Measurements from ENCODE around the gene CXCR4.

DNA sequence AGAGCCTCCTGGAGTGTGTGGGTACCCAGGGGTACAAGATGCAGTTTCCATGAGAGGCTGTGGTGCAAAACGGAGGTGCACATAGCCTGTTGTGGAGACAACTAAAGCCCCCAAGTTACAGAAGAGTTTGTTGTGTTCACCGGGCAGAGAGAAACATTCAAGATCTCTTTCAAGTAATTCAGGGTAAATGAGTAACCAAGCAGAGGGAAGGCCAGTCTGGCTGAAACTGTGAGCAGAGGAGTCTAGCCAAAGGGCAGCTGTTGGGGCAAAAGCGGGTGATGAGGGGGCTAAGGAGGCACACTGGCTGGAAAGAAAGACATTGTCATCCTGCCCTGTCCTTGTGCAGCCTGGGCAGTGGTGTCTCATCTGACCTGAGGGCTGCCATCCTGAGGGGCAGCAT lies 52.0 kb downstream of the CXCR4 start:
- TF ChIP-seq, protein P1, sequence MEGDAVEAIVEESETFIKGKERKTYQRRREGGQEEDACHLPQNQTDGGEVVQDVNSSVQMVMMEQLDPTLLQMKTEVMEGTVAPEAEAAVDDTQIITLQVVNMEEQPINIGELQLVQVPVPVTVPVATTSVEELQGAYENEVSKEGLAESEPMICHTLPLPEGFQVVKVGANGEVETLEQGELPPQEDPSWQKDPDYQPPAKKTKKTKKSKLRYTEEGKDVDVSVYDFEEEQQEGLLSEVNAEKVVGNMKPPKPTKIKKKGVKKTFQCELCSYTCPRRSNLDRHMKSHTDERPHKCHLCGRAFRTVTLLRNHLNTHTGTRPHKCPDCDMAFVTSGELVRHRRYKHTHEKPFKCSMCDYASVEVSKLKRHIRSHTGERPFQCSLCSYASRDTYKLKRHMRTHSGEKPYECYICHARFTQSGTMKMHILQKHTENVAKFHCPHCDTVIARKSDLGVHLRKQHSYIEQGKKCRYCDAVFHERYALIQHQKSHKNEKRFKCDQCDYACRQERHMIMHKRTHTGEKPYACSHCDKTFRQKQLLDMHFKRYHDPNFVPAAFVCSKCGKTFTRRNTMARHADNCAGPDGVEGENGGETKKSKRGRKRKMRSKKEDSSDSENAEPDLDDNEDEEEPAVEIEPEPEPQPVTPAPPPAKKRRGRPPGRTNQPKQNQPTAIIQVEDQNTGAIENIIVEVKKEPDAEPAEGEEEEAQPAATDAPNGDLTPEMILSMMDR (conservative IDR thresholded peaks at IDR 0.05 in 1 of 2, IDR thresholded peaks at IDR 0.05 in 1 of 2; ENCODE audit: extremely low read depth in 1 of 2, insufficient read depth in 1 of 2, low read depth in 1 of 2, low read length in 2 of 2), result no peak
- no peak for TF ChIP-seq EZH2 (IDR thresholded peaks at IDR 0.05; ENCODE audit: borderline replicate concordance, low read length)
